Measurements from ENCODE around the gene PPIP5K1. TPM values are rescaled to one million over a fixed set of nuclear protein-coding genes. Genes with fewer than 3 reads are reported as not detected.

The PPIP5K1 gene
- total RNA-seq, 3 donors from 2014 or later, result 65.2 to 126 (median 87.7) TPM

GRCh38 chr15:43531018-43531670 lies 58.9 kb downstream of the PPIP5K1 start:
- H3K4me3 ChIP-seq, result no peak overlapping the region
- DNase-seq, result no peak
- H3K36me3 ChIP-seq (ENCODE audit: low read depth), result no peaks in the 10 kb centered on the region
- peaks cover 5% of the 10 kb centered on the region for H3K4me1 ChIP-seq (ENCODE audit: low read depth)
- intact Hi-C loops (cut with DNase I, micrococcal nuclease), result loop anchor here in 1 of 2 donors (10.0 kb wide), 1 partner anchor 194 kb away; no protein-coding TSS in a partner anchor
- TF ChIP-seq CTCF (IDR thresholded peaks at IDR 0.05), result no peak
- ATAC-seq, result peak; percentile 36
- H3K9me3 ChIP-seq, result no peaks in the 10 kb centered on the region

DNA sequence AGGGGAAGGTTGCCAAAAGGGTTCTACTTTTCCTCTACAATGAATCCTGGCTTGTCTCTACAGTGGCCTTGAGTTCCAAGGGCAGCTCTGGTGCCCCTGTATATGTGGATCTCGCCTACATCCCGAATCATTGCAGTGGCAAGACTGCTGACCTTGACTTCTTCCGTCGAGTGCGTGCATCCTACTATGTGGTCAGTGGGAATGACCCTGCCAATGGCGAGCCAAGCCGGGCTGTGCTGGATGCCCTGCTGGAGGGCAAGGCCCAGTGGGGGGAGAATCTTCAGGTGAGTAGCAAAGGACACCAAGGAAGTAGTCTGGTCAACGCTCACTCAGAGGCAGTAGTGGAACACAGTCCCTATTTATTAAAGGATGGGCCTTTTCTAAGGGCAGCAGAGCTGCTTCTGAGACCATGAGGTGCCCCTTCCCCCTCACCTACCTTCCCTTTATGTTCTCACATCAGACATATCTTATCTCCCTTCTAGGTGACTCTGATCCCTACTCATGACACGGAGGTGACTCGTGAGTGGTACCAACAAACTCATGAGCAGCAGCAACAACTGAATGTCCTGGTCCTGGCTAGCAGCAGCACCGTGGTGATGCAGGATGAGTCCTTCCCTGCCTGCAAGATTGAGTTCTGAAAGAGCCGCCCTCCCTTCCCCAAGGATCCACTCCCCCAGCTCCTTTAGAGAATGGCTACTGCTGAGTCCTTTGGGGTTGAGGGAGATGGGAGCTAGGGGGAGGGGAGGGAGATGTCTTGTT lies 60.2 kb downstream of the PPIP5K1 start:
- ATAC-seq (no peak), DNase-seq (no peak)
- H3K4me1 ChIP-seq (ENCODE audit: low read depth), result peaks cover 5% of the 10 kb centered on the region
- intact Hi-C loops (cut with DNase I, micrococcal nuclease), result loop anchor here in 1 of 2 donors (10.0 kb wide), 1 partner anchor 195 kb away; no protein-coding TSS in a partner anchor
- no peak for TF ChIP-seq CTCF (IDR thresholded peaks at IDR 0.05)
- H3K9me3 ChIP-seq, result no peaks in the 10 kb centered on the region
- no peak overlapping the region for H3K4me3 ChIP-seq
- H3K36me3 ChIP-seq (ENCODE audit: low read depth), result no peaks in the 10 kb centered on the region

GRCh38 chr15:43529141-43529540 lies 60.9 kb downstream of the PPIP5K1 start:
- no peak for ATAC-seq
- Histone ChIP-seq H3K4me3 (no peak overlapping the region), H3K36me3 (ENCODE audit: low read depth) (no peaks in the 10 kb centered on the region), H3K9me3 (no peaks in the 10 kb centered on the region), H3K4me1 (ENCODE audit: low read depth) (peaks cover 5% of the 10 kb centered on the region)
- intact Hi-C loops (cut with DNase I, micrococcal nuclease), result no loop called here
- no peak for DNase-seq
- no peak for TF ChIP-seq CTCF (IDR thresholded peaks at IDR 0.05)

- intact Hi-C loops (cut with DNase I, micrococcal nuclease), result no loop called here
- H3K4me3 ChIP-seq, result no peak overlapping the region
- TF ChIP-seq CTCF (IDR thresholded peaks at IDR 0.05), result no peak
- peaks cover 5% of the 10 kb centered on the region for H3K4me1 ChIP-seq (ENCODE audit: low read depth)
- ATAC-seq, result no peak
- no peaks in the 10 kb centered on the region for H3K9me3 ChIP-seq
- no peak for DNase-seq
- no peaks in the 10 kb centered on the region for H3K36me3 ChIP-seq (ENCODE audit: low read depth)
These were observed 61.4 kb downstream of the PPIP5K1 start for GRCh38 chr15:43528542-43529007.

- H3K9me3 ChIP-seq, result no peaks in the 10 kb centered on the region
- ATAC-seq, result no peak
- no peaks in the 10 kb centered on the region for H3K36me3 ChIP-seq (ENCODE audit: low read depth)
- no peak for TF ChIP-seq CTCF (IDR thresholded peaks at IDR 0.05)
- no peak for DNase-seq
- peaks cover 5% of the 10 kb centered on the region for H3K4me1 ChIP-seq (ENCODE audit: low read depth)
- H3K4me3 ChIP-seq, result no peak overlapping the region
- intact Hi-C loops (cut with DNase I, micrococcal nuclease), result no loop called here
These were observed 62.0 kb downstream of the PPIP5K1 start for GRCh38 chr15:43527802-43528541.
